Glomerular visceral epithelial cell (primary cell): Measurements from ENCODE around the gene DNTT.

Source experiments
- DNase-seq: peaks from one replicate; pipeline ENCODE4 v3.0.0-alpha.2; 2016; ENCODE audit errors: extremely low spot score

Gene DNTT

GRCh38 chr10:96377816-96378294 is 73.6 kb downstream of the DNTT start:
- no peak for DNase-seq

- no peak for DNase-seq
Measured at GRCh38 chr10:96378741-96379140, 74.5 kb downstream of the DNTT start.

- no peak for DNase-seq
Measured at GRCh38 chr10:96379758-96380157, 75.5 kb downstream of the DNTT start.

- no peak for DNase-seq
Measured at GRCh38 chr10:96380821-96381220, 76.6 kb downstream of the DNTT start.

- no peak for DNase-seq
Measured at GRCh38 chr10:96384506-96384905, 80.3 kb downstream of the DNTT start.

GRCh38 chr10:96387161-96387560 is 82.9 kb downstream of the DNTT start:
- DNase-seq = peak; percentile 15

- no peak for DNase-seq
Measured at GRCh38 chr10:96387601-96388000, 83.4 kb downstream of the DNTT start.
